ENCODE measurements around the gene RGS9BP. TPM values are rescaled to one million over a fixed set of nuclear protein-coding genes. Genes with fewer than 3 reads are reported as not detected.
"Not testable (repeated sequence)": the region's sequence is repeated elsewhere in the genome, so short reads cannot be mapped to it uniquely, and the experiment has no call there.

The RGS9BP gene
- total RNA-seq, 1 donor = 0.54 TPM

DNA sequence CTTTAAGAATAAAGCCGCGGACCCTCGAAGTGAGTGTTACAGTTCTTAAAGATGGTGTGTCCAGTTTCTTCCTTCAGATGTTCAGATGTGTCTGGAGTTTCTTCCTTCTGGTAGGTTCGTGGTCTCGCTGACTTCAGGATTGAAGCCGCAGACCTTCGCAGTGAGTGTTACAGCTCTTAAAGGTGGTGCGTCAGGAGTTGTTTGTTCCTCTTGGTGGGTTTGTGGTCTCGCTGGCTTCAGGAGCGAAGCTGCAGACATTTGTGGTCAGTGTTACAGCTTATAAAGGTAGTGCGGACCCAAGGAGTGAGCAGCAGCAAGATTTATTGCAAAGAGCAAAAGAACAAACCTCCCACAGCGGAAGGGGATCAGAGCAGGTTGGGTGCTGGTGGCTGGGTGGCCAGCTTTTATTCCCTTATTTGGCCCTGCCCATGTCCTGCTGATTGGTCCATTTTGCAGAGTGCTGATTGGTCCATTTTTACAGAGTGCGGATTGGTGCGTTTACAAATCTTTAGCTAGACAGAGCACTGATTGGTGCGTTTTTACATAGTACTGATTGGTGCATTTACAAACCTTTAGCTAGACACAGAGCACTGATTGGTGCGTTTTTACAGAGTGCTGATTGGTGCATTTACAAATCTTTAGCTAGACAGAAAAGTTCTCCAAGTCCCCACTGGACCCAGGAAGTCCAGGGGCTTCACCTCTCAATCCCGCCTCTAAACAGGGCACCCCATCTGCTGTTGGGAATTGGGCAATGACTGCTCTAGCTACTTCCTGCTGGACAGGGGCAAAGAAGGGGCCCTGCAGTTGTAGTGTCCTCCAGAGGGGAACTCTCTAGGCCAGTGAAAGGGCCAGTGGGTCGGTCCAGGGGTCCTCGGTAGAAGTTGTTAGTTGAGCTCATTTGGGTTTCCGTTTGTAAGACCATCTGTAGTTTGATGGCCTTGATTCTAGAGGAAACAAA lies 17.8 kb downstream of the RGS9BP start:
- DNase-seq (ENCODE audit: low read depth in 2 of 3, low spot score in 2 of 3) = peak in 2 of 3 donors; percentile 74 to 86

DNA sequence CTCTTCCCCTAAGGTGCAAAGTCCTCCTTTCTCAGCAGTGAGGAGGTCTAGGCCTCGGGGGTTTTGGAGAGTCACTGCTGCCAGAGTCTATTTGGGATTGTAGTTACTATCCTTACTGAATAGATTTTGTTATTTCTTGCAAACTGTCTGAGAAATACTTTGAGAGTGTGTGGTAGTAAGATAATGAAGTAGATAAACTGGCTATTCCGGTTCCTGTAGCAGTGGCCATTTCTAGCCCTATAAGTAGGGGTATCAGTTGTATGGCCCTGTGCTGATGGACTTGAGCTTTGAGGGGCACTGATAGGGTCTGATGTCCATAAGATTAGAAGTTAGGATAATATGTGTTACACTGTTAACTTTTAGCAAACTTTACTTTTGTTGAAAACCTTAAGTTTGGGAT lies 18.7 kb downstream of the RGS9BP start:
- DNase-seq (ENCODE audit: low read depth in 2 of 3, low spot score in 2 of 3) = not testable (repeated sequence)

DNA sequence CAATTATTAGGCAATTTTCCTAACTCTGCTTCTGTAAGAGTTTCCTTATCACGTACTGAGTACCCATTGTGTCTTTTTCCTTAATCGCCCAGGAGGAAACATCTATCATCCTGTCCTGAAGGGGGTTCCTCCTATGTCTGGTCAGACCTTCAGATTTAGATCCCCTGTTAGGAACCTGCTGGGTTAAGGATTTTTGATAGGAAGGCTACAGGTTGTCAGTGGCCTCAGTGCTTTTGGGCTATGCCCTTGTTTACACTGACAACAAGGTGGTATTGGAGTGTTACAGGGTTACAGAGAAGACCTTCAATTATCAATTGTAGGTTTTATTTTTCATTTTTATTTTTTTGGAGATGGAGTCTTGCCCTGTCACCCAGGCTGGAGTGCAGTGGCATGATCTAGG lies 19.2 kb downstream of the RGS9BP start:
- not testable (repeated sequence) for DNase-seq (ENCODE audit: low read depth in 2 of 3, low spot score in 2 of 3)

DNA sequence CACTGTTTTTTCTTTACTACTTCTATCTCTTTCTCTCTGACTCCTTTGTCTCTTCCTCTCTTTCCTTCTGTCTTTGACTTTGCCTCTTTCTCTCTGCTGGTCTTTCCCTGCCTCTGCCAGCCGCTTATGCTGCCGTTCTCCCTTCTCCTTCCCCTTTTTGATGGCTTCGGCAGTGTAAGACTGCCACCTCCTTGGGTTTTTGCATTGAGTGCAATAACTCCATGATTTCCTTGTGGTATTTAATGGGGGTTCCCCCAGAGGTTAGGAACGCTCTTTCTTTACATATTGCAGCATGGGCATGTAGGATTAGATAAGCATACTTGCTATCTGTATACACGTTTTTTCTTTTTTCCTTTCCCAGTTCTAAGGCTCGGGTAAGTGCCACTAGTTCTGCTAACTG lies 19.9 kb downstream of the RGS9BP start:
- peak in 2 of 3 donors; percentile 49 to 58 for DNase-seq (ENCODE audit: low read depth in 2 of 3, low spot score in 2 of 3)

DNA sequence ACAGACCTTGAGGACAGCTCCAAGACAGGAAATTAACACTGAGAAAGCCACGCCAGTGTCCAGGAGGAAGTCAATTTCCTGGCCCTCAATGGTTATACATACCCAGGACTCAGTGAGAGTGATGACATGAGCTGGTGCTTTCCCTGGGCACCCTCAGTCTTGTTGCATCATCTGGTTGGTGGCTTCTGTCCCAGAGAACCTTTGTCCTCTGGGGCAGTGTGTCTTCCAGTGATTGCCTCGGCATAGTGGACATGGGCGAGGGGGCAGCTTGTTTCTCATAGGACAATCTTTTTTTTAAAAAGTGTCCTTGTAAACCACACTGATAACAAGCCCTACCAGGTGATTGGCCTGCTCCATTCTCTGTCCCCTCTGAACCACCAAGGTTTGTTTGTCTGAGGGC lies 21.1 kb downstream of the RGS9BP start:
- not testable (repeated sequence) for DNase-seq (ENCODE audit: low read depth in 2 of 3, low spot score in 2 of 3)

DNA sequence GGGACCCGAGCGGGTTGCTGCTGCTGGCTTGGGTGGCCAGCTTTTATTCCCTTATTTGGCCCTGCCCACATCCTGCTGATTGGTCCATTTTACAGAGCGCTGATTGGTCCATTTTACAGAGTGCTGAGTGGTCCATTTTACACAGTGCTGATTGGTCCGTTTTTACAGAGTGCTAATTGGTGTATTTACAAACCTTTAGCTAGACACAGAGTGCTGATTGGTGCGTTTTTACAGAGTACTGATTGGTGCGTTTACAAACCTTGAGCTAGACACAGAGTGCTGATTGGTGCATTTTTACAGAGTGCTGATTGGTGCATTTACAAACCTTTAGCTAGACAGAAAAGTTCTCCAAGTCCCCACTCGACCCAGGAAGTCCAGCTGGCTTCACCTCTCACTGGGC lies 24.5 kb downstream of the RGS9BP start:
- DNase-seq (ENCODE audit: low read depth in 2 of 3, low spot score in 2 of 3) = not testable (repeated sequence)

DNA sequence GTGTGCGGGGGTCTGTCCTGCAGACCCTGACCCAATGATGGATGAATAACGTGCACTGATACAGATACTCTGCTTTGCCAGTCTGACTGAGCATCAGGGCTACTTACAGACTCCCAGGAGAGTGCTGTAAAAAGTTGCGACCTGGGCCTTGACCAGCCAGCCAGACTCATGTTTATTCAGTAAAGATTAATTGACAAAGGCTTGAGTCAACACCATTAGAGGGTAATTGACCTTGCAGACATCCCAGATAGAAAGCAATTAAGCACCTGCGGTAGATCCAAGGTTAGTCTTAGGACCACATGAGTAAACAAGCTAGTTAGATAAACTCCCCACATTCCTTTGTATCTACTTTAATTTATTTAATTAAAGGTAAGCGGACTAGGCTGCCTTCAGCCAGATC lies 26.4 kb downstream of the RGS9BP start:
- DNase-seq (ENCODE audit: low read depth in 2 of 3, low spot score in 2 of 3) = no peak

DNA sequence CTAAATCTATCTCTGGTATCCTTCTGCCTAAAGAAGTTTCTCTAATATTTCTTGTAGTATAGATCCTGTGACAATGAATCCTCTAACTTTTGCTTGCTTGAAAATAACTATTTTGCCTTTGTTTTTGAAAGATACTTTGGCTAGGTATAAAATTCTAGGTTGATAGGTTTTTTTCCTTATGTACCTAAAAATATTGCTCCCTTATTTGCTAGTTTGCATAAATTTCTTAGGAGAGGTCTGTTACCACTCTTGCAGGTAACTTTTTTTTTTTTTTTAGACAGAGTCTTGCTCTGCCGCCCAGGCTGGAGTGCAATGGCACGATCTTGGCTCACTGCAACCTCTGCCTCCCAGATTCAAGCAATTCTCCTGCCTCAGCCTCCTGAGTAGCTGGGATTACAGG lies 28.4 kb downstream of the RGS9BP start:
- not testable (repeated sequence) for DNase-seq (ENCODE audit: low read depth in 2 of 3, low spot score in 2 of 3)

DNA sequence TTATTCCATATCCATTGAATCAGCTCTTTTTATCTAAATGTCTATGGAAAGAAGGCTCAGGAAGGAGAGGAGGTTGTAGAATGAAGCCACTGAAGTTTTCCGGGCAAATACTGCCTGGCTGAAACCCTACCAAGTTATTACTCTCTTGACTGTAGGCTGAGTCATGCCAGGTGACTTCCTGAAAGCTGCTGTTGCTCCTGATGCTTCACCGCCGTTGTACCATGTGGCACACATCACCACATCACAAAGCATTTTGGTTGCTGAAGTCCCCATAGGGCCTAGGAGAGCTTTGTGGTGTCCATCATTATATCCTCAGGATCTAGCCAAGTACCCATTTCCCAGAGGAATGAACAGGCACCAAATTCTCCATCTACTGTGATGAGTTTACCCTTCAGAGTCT lies 32.8 kb downstream of the RGS9BP start:
- DNase-seq (ENCODE audit: low read depth in 2 of 3, low spot score in 2 of 3) = peak in 2 of 3 donors; percentile 56 to 77

DNA sequence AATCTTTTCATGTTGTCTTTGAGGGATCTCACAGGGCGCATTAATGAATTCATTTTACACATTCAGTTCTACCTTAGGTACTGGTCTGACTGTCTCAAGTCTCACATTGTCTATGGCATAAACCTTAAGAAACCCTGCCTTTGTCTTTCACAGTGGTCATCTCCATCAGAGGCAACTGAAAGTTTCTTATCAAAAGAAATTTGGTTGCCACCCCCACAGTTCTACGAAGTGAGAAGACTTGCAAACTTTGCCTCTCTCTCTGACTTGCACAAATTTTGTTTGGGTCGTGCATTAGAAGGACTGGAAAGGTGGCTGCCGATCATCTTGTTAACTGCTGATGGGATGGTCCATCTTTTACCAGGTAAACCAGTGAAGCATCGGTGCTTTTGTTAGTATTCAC lies 33.4 kb downstream of the RGS9BP start:
- DNase-seq (ENCODE audit: low read depth in 2 of 3, low spot score in 2 of 3) = no peak

DNA sequence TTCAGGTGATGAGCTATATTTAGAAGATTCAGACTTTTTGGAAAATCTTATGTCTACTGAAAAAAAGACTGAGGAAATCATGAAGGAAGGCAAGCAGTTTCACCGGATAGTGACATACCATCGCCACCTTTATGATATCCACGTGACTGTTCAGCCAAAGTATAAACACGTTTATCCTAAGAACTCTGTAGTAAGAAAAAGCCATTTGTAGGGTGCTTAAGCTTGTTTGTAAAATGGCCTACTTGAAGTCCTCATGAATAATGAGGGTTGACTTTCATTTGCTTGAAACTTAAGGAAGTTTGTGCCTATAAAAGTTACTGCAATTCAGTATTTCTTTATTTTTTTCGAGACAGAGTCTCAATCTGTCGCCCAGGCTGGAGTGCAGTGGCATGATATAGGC lies 36.1 kb downstream of the RGS9BP start:
- DNase-seq (ENCODE audit: low read depth in 2 of 3, low spot score in 2 of 3) = no peak

DNA sequence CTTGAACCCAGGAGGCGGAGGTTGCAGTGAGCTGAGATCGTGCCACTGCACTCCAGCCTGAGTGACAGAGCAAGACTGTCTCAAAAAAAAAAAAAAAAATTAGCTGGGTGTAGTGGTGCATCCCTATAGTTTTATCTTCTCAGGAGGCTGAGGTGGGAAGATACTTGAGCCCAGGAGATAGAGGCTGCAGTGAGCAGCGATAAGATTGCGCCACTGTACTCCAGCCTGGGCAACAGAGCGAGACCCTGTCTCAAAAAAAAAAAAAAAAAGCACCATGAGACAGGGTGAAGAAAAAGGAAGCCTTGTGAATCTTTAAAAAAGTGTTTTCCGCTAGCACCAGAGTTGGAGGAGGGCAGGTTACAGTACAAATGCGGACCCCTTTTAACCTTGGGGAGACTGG lies 40.6 kb downstream of the RGS9BP start:
- DNase-seq (ENCODE audit: low read depth in 2 of 3, low spot score in 2 of 3) = not testable (repeated sequence)

DNA sequence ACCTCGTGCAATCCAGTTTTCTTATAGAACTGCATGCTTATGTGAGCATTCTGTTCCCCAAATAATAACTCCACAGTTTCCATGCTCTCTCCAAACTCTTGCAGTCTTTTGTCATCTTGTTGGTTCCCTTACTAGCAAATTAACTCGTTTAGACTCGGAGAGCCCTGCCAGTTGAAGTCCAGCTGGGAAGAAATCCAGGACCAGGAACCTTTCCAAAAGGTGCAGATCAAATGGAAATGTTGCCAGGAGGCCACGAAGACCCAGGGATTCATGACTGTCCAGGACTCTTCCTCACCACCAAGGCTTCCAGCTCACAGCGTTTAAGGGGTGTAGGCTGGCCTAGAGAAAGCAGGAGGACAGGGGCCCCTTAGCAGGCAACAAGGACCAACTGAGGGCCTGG lies 41.8 kb downstream of the RGS9BP start:
- no peak for DNase-seq (ENCODE audit: low read depth in 2 of 3, low spot score in 2 of 3)

DNA sequence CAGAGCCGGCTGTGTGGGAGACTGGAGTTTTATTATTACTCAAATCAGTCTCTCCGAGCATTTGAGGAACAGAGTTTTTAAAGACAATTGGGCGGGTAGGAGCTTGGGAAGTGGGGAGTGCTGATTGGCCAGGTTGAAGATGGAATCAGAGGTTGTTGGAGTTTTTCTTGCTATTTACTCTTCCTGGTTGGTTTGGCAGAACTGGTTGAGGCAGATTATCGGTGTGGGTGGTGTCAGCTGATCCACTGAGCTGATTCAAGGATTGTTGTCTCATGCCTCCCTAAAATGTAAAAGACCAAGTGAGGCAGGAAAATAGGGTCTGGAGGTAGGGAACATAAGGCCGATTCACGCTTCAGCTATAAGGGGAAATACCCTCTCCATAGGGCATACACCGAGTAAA lies 42.6 kb downstream of the RGS9BP start:
- no peak for DNase-seq (ENCODE audit: low read depth in 2 of 3, low spot score in 2 of 3)

DNA sequence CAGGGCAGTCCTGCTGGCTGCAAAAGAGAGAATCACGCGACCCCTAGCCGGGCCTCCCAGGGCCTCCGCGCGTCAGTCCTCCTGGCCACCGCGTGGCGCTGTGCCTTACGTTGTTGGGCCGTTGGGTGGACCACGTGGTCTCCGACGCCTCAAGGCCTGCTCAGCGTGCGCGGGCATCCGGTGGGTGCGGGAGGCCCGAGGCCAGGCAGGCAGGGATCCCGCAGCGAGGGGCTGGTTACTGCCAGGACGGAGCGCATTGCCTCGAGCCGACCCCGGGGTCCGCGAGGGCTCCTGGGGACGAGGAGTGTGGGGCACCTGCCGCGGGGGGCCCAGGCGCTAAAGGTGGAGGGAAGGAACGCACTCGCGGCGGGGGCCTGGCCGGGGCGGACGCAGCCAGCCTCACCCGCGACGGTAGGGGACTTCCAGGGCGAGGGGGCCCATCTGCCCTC lies 44.0 kb downstream of the RGS9BP start, which contains the start of gene TDRD12:
TDRD12 (plus strand) TSS at position 157 of the 449 bp plus-strand sequence. CDS start 306 bp downstream, outside the sequence.
- DNase-seq (ENCODE audit: low read depth in 2 of 3, low spot score in 2 of 3) = no peak

DNA sequence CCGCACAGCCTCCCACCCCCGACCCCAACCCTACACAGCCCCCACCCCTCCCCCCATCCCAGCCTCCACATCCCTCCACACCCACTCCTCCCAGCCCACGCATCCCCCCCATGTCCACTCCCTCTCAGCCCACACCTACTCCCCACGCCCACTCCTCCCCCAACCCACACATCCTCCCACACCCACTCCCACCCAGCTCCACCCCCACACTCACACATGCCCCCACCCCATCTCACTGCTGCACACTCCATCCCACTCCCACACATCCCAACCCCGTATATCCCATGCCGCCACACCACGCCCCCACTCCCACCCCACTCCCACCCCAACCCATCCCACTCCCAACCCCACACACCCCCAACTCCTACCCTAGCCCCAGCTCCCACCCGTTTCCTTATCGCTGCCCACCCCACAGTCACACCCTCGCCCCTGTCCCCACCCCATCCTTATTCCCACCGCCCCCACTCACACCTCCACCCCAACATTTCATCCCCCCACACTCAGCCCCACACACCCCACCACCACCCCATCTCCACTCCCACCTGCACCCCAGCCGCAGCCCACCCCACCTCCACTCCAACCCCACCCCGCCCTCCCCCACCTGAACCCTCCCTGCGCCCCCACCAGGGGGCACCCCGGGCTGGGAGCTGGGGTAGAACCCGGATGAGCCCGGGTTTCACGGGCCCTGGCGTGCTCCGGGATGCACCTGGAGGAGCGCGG lies 44.7 kb downstream of the RGS9BP start:
- no peak for DNase-seq (ENCODE audit: low read depth in 2 of 3, low spot score in 2 of 3)

DNA sequence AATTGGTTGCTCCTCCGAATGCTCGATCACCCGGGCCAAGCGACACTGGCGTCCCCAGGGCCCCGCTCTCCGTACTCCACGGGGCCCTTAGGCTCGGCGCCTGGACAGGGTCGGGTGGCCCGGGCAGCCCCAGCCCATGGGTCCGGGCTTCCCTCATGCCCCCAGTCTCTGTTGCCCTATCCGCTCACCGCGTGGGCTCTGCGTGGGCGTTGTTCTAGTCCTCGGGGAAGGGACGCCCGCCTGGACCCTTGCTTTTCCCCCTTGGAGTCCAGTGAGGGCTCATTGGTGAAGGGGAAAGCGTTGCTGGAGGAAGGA lies 45.2 kb downstream of the RGS9BP start:
- DNase-seq (ENCODE audit: low read depth in 2 of 3, low spot score in 2 of 3) = no peak

Small RNA genes within 50 kb of the gene (small RNA-seq; reads per million reads assigned to genes)
- not detected for gene RN7SL789P

Other genes starting within 250 kb of the RGS9BP start
- 18.6 TPM for gene PDCD5, start 94.7 kb upstream of the RGS9BP start, total RNA-seq
- 57.1 TPM for gene ANKRD27, start 668 bp upstream of the RGS9BP start, total RNA-seq
- gene NUDT19, start 16.0 kb downstream of the RGS9BP start, total RNA-seq = 8.9 TPM
- gene TDRD12, start 43.9 kb downstream of the RGS9BP start, total RNA-seq = 0.27 TPM
- gene SLC7A9, start 193.9 kb downstream of the RGS9BP start, total RNA-seq = not detected

All from hematopoietic multipotent progenitor cell (in vitro differentiated cells).